Measurements from ENCODE around the gene DECR2.

GRCh38 chr16:441447-441846, 39.8 kb downstream of the DECR2 start:
- TF ChIP-seq MAZ (IDR thresholded peaks at IDR 0.05; ENCODE audit: borderline replicate concordance, low read depth, low read length) (no peak), CTCF (conservative IDR thresholded peaks at IDR 0.05; ENCODE audit: low read depth, low read length) (no peak), USF2 (IDR thresholded peaks at IDR 0.05; ENCODE audit: low read depth, low read length) (no peak), SMC3 (IDR thresholded peaks at IDR 0.05; ENCODE audit: low read depth, low read length) (no peak), FOS (IDR thresholded peaks at IDR 0.05; ENCODE audit: low read depth, low read length) (no peak), RCOR1 (IDR thresholded peaks at IDR 0.05; ENCODE audit: insufficient replicate concordance, low read length) (no peak), POLR2A (IDR thresholded peaks at IDR 0.05; ENCODE audit: low read depth, low read length) (no peak)

All from IMR-90 (cell line).